Stimulated activated naive CD4-positive, alpha-beta T cell (primary cell): Measurements from ENCODE around the gene PTPRE.
A peak's percentile ranks its signal among the peaks of the same experiment; 100 is the strongest.

Source experiments
- DNase-seq, 6 experiments: peaks; one replicate each; lab custom pipeline; 2025; lab: John Stamatoyannopoulos, UW

The PTPRE gene

DNA sequence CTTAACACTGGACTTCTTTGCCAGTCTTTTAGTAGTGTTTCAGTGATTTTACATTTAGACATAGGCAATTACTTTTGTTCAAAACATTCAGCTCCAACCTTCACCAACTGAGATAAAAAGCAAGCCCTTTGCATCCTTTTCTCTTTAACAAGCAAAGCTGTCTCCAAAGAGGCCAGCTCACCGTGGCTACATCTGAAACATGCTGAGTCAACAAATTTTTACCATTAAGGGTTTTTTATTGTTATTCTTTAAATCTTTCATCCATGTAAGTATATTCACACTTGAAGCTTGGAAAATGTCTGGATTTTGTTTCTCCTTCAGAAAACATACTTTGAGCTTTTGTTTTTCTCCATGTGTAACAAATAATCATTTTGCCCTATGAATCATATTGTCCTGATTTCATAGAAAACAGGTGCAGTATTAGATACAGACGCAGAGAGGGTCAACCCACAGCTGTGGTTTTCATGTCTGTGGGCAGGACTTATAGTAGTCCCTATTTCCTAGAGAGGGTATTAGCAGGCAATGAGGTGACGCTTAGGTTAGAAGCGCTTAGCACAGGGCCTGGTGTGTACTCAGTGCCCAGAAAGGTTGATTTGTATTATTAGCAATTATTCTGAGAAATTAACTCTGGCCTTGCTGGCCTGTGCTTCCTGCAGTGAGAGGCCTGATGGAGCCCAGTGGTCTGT lies 119.9 kb downstream of the PTPRE start:
- no peak for DNase-seq

DNA sequence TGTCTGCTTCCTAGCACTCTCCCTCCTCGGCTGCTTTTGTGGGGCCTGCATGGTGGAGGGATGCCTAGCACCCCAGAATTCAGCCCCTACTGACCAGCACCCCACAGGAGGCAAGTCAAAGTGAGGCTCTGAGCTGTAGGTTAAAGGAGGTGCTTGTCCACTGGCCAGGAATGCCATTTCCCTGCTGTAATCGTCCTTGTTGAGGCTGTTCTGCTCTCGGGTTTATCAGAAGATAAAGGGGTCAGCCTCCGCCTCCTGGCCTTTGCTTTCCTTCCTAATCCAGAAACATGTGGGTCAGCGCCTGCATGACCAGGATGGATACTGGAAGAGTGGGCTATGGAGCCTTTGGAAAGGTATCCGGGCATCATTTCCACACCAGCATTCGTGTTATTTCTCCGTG lies 120.4 kb downstream of the PTPRE start:
- no peak for DNase-seq

- no peak for DNase-seq
Measured at GRCh38 chr10:128027822-128028507, 121.1 kb downstream of the PTPRE start.

DNA sequence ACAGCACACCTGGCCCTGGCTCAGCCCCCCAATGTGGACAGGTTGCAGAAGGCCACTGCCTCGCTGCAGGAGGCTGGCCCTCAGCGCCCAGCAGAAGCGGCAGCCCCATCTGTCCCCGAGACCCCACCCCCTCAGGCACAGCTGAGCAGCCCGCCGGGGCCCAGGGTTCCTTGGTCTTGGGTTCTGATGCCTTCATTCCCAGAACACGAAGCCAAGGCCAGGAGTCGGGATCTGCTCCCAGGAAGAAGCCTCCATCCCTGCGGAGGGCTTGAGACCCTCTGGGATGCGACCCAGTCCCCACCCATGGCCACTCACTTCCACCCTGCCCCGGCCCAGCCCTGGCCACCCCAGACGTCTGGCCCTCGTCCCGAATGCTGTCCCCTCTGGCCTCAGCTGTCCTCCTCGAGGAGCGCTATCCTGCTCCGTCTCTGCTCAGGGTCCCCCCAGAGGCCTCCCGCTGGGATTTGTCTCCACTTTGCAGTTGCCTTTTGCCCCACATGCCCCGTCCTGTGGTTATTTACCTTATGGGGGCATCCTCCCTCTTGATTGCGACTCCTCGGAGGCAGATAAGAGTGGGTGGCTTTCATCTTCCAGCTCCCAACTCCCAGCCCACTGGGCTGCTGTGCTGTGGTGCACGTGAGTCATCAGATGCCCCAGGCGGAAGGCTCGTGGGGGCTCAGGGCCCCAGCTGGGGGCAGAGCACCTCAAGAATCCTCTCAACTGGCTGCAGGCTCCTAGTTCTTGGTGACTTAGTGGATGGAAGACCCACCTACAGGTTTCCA lies 121.8 kb downstream of the PTPRE start:
- DNase-seq = no peak

DNA sequence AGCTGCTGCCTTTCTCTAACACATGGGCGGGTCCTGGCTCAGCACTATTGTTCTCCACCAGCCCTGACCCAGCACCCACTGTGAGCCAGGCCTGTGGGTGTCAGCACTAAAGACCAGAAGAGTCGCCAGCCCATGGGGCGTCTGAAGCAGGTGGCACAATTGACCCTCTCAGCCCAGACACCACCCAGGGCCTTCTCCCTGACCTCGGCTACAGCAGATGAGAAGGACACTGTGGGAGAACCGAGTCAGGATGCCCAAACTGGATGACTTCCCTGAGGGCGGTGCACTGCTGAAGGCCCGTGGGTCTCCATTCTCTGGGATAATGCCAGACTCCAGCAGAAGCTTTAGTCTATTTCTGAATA lies 122.4 kb downstream of the PTPRE start:
- DNase-seq = no peak

DNA sequence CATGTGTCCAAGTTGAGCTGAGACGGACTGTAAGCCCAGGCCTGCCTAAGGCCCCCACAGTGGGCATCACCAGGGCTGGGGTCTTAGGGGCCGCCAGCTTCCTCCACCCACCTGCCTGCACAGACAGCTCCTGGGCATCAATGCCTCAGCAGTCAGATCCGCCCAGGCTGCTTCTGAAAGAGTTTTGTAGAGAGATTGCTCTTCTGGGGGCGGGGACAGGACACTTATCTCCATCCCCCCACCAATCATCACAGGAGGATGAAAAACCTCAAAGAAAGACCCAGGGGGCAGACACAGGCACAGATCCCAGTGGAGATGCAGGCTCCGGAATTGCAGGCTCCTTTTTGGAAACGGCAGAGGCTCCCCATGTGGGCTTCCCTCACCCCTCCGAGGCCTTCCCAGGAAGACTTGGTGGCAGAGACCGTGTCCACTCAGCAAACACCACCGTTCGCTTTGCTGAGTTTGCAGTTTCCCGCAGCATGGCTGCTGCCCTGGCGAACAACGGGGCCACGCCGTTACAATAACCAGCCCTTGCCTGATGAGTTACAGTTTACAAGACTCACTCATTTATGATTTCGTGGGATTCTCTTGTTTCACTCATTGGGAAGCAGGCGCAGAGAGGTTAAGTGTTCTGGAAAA lies 122.9 kb downstream of the PTPRE start:
- no peak for DNase-seq

- DNase-seq = no peak
Measured at GRCh38 chr10:128030498-128031072, 123.7 kb downstream of the PTPRE start.

- DNase-seq = no peak
Measured at GRCh38 chr10:128031216-128031615, 124.3 kb downstream of the PTPRE start.

DNA sequence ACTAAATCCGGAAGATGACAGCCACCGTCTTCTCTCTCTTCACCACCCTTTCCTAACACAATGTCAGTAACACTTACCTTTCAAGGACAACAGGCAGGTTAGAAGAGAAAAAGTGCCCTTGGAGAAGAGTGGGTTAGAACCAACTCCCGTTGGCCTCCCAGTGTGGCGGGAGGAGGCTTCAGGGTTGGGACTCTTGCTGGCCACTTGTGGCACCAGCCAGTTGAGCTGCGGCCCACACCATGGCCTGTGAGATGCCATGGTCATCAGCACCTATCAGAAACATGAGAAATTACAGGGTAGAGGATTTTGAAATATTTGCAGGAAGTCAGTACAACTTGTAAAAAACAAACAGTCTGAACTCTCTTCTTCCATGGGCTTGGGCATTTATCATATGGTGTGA lies 125.6 kb downstream of the PTPRE start:
- DNase-seq = no peak

- peak in 5 of 6 experiments; percentile 26 to 59 (median 37) for DNase-seq
Measured at GRCh38 chr10:128035557-128035973, 128.7 kb downstream of the PTPRE start.

GRCh38 chr10:128036011-128036615 lies 129.2 kb downstream of the PTPRE start:
- DNase-seq = no peak

GRCh38 chr10:128036746-128037543 lies 130.0 kb downstream of the PTPRE start:
- DNase-seq = no peak

DNA sequence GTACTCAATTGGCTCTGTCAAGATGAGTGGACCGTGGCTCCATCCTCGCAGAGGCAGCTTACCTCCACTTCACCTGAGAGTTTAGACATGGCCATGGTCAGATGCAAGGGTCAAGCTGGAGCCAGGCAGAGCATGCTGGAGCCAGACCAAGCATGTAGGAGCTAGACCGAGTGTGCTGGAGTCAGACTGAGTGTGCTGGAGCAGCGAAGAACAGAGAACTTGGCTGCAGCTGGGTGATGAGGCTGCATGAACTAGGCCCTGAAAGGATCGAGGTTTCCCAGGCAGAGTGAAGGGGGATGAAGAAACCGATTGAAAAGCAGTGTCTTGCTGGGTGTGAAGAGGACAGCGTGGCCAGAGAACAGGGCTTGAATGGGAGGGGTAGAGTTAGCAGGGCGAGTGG lies 133.2 kb downstream of the PTPRE start:
- DNase-seq = no peak

DNA sequence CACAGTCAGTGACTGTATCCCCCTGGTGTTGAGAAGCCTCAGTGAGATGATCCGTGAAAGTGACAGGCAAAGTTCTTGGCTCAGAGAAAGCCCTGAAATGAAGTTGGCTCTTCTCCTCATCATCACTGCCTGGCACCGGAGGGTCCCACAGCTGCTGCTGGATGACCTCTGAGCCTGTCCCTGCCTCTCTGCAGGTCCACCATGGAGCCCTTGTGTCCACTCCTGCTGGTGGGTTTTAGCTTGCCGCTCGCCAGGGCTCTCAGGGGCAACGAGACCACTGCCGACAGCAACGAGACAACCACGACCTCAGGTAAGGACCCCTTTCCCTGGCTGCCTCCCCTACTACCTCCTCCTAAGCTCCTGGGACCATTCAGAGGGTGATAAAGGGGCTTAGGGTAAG lies 133.8 kb downstream of the PTPRE start:
- DNase-seq = no peak

DNA sequence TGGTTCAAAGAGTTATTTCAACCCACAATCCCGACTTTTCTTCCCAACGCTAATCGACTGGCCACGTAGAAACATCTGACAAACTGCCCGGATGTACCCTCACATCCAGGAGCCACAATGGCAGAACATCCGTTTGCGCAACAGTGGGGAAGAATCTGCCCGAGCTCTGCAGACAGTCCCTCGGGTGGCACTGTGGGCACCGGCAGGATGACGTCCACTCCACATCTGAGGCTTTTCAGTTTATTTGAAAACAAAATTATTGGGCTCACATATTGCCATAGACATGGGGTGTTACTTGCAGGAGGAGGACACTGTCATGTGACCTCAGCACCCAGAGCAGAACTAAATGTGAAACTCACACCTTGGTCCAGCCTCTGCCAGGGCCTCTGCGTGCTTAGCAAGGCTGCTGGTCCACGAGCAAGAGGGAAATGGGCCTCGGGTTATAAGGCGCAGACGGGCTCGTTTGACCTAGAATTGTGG lies 135.3 kb downstream of the PTPRE start:
- DNase-seq = no peak

- no peak for DNase-seq
Measured at GRCh38 chr10:128043259-128044045, 136.5 kb downstream of the PTPRE start.

- DNase-seq = no peak
Measured at GRCh38 chr10:128044186-128044585, 137.3 kb downstream of the PTPRE start.

GRCh38 chr10:128044961-128045832 lies 138.3 kb downstream of the PTPRE start:
- no peak for DNase-seq

DNA sequence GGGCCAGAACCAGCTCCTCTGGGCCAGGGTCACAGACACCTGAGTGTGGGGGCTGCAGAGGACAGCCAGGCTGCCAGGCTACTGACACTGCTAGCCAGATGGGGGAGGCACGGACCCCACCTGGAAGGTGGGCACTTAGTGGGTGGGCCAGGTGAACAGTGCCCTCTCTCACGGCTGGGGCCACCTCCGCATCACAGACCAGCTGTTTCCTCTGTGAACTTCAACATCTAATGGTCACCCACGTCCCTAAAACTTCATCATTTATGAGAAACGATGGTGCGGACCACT lies 138.9 kb downstream of the PTPRE start:
- no peak for DNase-seq
